Lung (tissue), 12 donors: Measurements from ENCODE around the gene GPRIN1. TPM values are rescaled to one million over a fixed set of nuclear protein-coding genes. Genes with fewer than 3 reads are reported as not detected.

Experiments used
- ATAC-seq: fragments of 200-7000 bp; cut with Tn5 transposase; one replicate; pipeline ENCODE4 v1.9.1; 2020; ENCODE audit warnings: moderate number of reproducible peaks; ENCODE audit not compliant: insufficient read depth, low FRiP score
- DNase-seq, 3 donors: peaks; one replicate each; pipeline ENCODE4 v3.0.0-alpha.2; 2013 to 2017
- H3K27ac ChIP-seq, 2 donors: one replicate each; pipeline ENCODE4 v1.5.1; 2013; ENCODE audit warnings: mild to moderate bottlenecking in 2 of 2, moderate library complexity in 2 of 2, control low read depth in 1 of 2, inconsistent platforms in 1 of 2, low read depth in 1 of 2, low read length in 1 of 2
- H3K27me3 ChIP-seq, 3 donors: one replicate each; pipeline ENCODE4 v1.5.1; 2013; ENCODE audit warnings: low read length in 2 of 3; ENCODE audit not compliant: control insufficient read depth in 3 of 3, insufficient read depth in 3 of 3
- H3K36me3 ChIP-seq, 4 donors: one replicate each; pipeline ENCODE4 v1.5.1; 2013; ENCODE audit warnings: low read length in 4 of 4, mild to moderate bottlenecking in 1 of 4, moderate library complexity in 1 of 4; ENCODE audit not compliant: control insufficient read depth in 4 of 4, insufficient read depth in 4 of 4
- H3K4me1 ChIP-seq, 5 donors: one replicate each; pipeline ENCODE4 v1.5.1; 2013; ENCODE audit warnings: low read length in 5 of 5, mild to moderate bottlenecking in 2 of 5, moderate library complexity in 1 of 5; ENCODE audit not compliant: control insufficient read depth in 5 of 5, insufficient read depth in 5 of 5
- H3K4me3 ChIP-seq: one replicate; pipeline ENCODE4 v1.5.1; 2013; ENCODE audit warnings: mild to moderate bottlenecking, control low read depth, moderate library complexity
- H3K9ac ChIP-seq, 2 donors: one replicate each; pipeline ENCODE4 v1.5.1; 2013; ENCODE audit warnings: low read length in 2 of 2, control low read depth in 1 of 2; ENCODE audit not compliant: insufficient read depth in 1 of 2
- H3K9me3 ChIP-seq, 4 donors: one replicate each; pipeline ENCODE4 v1.5.1; 2013; ENCODE audit warnings: low read length in 3 of 4, mild to moderate bottlenecking in 1 of 4, moderate library complexity in 1 of 4; ENCODE audit not compliant: control insufficient read depth in 4 of 4, insufficient read depth in 3 of 4
- WGBS, 2 donors: extraction: QIAGEN DNeasy Blood & Tissue Kit; methylation state at CpG; one replicate each; pipeline ENCODE4 v1.1.7; 2013; 5-methylcytosine and 5-hydroxymethylcytosine counted together
- polyA plus RNA-seq, 2 donors: library from polyadenylated mRNA; stranded (reverse); fragments of 200-250 nt; gene quantifications; one replicate each; pipeline ENCODE4 v1.2.1, GENCODE V29; 2013
- total RNA-seq, 2 donors: library from RNA; depleted of rRNA in 1 of 2; stranded (reverse); fragments of >200 nt in 1 of 2; gene quantifications; one replicate each; pipeline ENCODE4 v1.2.1, GENCODE V29; 2014 to 2021
- TF ChIP-seq, protein P1 (sequence below): IDR thresholded peaks from 2 replicates; pipeline ENCODE4 v1.5.1; 2012; ENCODE audit warnings: mild to moderate bottlenecking; ENCODE audit errors: control extremely low read depth, extremely low read depth
- donor health status: control.
- donor health status: control.
- donor health status: Bipolar disorder and iron deficiency.
- donor health status: healthy.
- donor health status: DM: yes; HTN: yes; CAD: no.

The GPRIN1 gene
- total and polyA plus RNA-seq, 4 donors, result 0.39 to 1.1 (median 0.82) TPM

DNA sequence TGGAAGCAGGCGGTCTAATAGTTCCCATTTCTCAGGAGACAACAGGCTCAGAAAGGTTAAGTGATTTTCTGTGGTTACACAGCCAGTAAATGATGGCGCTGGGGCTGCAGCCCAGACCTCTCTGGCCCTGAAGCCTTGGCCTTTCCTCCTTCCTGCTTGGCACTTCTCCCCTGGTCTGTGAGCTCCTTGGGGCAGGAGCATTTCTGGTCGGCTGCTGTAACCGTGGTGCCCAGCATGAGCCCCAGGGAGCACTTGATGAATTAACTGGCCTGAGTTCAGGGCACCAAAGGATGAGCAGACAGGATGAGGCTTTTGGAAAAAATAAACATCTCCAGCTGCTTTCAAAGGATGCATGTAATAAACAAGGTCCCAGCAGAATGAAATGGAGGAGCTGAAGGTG is 30.6 kb downstream of the GPRIN1 start:
- Histone ChIP-seq H3K9me3 (peaks cover 0 to 4% (median 2%) of the 10 kb centered on the region in 4 donors), H3K27me3 (no peaks in the 10 kb centered on the region), H3K27ac (no peak overlapping the region), H3K4me1 (no peaks in the 10 kb centered on the region), H3K9ac (no peak overlapping the region), H3K36me3 (no peaks in the 10 kb centered on the region), H3K4me3 (no peak overlapping the region)
- TF ChIP-seq, protein P1, sequence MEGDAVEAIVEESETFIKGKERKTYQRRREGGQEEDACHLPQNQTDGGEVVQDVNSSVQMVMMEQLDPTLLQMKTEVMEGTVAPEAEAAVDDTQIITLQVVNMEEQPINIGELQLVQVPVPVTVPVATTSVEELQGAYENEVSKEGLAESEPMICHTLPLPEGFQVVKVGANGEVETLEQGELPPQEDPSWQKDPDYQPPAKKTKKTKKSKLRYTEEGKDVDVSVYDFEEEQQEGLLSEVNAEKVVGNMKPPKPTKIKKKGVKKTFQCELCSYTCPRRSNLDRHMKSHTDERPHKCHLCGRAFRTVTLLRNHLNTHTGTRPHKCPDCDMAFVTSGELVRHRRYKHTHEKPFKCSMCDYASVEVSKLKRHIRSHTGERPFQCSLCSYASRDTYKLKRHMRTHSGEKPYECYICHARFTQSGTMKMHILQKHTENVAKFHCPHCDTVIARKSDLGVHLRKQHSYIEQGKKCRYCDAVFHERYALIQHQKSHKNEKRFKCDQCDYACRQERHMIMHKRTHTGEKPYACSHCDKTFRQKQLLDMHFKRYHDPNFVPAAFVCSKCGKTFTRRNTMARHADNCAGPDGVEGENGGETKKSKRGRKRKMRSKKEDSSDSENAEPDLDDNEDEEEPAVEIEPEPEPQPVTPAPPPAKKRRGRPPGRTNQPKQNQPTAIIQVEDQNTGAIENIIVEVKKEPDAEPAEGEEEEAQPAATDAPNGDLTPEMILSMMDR, result no peak
- WGBS, 2 donors, result 52 to 79% methylated on average over 4 of the region's 4 CpGs
- peak in 1 of 3 donors; percentile 4 for DNase-seq
- no peak for ATAC-seq

DNA sequence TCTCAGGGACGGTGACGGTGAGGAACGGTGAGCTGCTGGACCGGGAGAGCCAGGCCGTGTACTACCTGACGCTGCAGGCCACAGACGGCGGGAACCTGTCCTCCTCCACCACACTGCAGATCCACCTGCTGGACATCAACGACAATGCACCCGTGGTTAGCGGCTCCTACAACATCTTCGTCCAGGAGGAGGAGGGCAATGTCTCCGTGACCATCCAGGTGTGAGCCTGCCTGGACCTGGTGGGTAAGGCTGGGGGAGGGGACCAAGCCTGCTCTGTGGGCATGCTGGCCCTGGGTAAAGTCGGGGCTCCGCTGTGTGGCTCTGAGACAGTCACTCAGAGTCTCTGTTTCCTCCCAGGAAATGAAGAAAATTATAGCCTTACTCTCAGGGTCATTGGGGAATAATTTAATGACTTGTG is 31.6 kb downstream of the GPRIN1 start:
- Histone ChIP-seq H3K27ac (no peak overlapping the region), H3K4me3 (no peak overlapping the region), H3K9me3 (no peaks in the 10 kb centered on the region), H3K9ac (no peak overlapping the region), H3K27me3 (no peaks in the 10 kb centered on the region), H3K4me1 (no peaks in the 10 kb centered on the region), H3K36me3 (no peaks in the 10 kb centered on the region)
- TF ChIP-seq, protein P1, result peak; percentile 25
- WGBS, 2 donors, result 39 to 40% methylated on average over 15 of the region's 15 CpGs
- DNase-seq (peak; percentile 23 to 34 (median 31)), ATAC-seq (no peak)

DNA sequence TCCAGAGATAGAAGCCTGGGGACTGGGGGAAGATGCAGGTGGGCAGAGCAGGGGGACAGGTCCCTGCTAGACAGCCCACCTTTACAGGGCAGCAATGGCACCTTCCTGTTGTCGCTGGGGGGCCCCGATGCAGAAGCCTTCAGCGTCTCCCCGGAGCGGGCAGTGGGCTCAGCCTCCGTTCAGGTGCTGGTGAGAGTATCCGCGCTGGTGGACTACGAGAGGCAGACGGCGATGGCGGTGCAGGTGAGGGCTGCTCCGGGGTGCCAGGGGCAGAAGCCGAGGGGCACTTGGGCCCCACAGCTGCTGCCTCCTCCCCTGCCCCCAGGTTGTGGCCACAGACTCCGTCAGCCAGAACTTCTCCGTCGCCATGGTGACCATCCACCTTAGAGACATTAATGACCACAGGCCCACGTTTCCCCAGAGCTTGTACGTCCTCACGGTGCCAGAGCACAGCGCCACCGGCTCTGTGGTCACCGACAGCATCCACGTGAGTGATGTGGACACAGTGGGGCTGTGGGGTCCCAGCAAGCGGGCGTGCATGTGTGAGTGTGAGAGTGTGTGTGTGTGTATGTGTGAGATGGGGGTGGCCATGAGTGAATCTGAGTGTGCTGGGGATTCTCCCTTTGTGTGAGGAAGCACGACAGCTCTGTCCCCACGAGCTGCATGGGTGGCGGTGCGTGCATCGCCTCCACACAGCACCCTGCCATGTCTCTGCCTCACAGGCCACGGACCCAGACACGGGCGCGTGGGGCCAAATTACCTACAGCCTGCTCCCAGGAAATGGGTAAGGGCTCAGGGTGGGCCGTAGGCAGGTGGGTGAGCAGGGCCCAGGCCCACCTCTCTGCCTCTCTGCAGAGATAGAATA is 32.4 kb downstream of the GPRIN1 start:
- TF ChIP-seq, protein P1, result no peak
- H3K9ac ChIP-seq, result no peak overlapping the region
- no peaks in the 10 kb centered on the region for H3K27me3 ChIP-seq
- ATAC-seq (no peak), DNase-seq (no peak)
- H3K36me3 ChIP-seq, result no peaks in the 10 kb centered on the region
- 84 to 88% methylated on average over 34 to 36 of the region's 36 CpGs for WGBS, 2 donors
- no peak overlapping the region for H3K4me3 ChIP-seq
- H3K27ac ChIP-seq, result no peak overlapping the region
- H3K9me3 ChIP-seq, result no peaks in the 10 kb centered on the region
- no peaks in the 10 kb centered on the region for H3K4me1 ChIP-seq
